ENCODE measurements around the gene BCAT1.

- TF ChIP-seq JUND (IDR thresholded peaks at IDR 0.05; ENCODE audit: low read length) (no peak), CHD2 (IDR thresholded peaks at IDR 0.05; ENCODE audit: low read length) (no peak), RNF2 (IDR thresholded peaks at IDR 0.05; ENCODE audit: borderline replicate concordance, low read depth, low read length, missing control alignments, poor library complexity, severe bottlenecking) (no peak), SRF (IDR thresholded peaks at IDR 0.05; ENCODE audit: low read depth, low read length) (no peak), SIX5 (IDR thresholded peaks at IDR 0.05; ENCODE audit: low read depth, low read length) (no peak), NRF1 (IDR thresholded peaks at IDR 0.05; ENCODE audit: low read depth, low read length) (no peak), GABPA (IDR thresholded peaks at IDR 0.05; ENCODE audit: borderline replicate concordance, insufficient read depth, low read length) (no peak), SP1 (IDR thresholded peaks at IDR 0.05; ENCODE audit: low read depth, low read length) (no peak), EZH2 (IDR thresholded peaks at IDR 0.05; ENCODE audit: low read depth, low read length, severe bottlenecking) (no peak), CTCF (IDR thresholded peaks at IDR 0.05; ENCODE audit: control extremely low read depth in 1 of 3, insufficient read depth in 1 of 3, low read depth in 1 of 3, low read length in 3 of 3) (no peak), SIN3A (conservative IDR thresholded peaks at IDR 0.05 in 1 of 2, IDR thresholded peaks at IDR 0.05 in 1 of 2; ENCODE audit: low read depth in 1 of 2, low read length in 2 of 2) (no peak), YY1 (IDR thresholded peaks at IDR 0.05; ENCODE audit: low read depth, low read length) (no peak), CEBPB (IDR thresholded peaks at IDR 0.05; ENCODE audit: low read depth, low read length) (no peak), ZNF274 (IDR thresholded peaks at IDR 0.05; ENCODE audit: borderline replicate concordance, extremely low read depth, low read length) (no peak)
Measured at GRCh38 chr12:24896171-24896570, 52.7 kb downstream of the BCAT1 start.

All from H1 (cell line).